ENCODE measurements around the gene PITPNM3. TPM values are rescaled to one million over a fixed set of nuclear protein-coding genes. Genes with fewer than 3 reads are reported as not detected.
A peak's percentile ranks its signal among the peaks of the same experiment; 100 is the strongest.

PITPNM3 gene
- total RNA-seq, 2 experiments from 2014 or later: 0.49 to 0.72 TPM

GRCh38 chr17:6568184-6568758, 11.9 kb upstream of the PITPNM3 start:
- H3K4me1 Mint-ChIP-seq: no peaks in the 10 kb centered on the region
- H3K9me3 Mint-ChIP-seq: no peaks in the 10 kb centered on the region
- H3K36me3 Mint-ChIP-seq: peaks cover 3% of the 10 kb centered on the region
- H3K27ac Mint-ChIP-seq: no peak overlapping the region
- no peak overlapping the region for H3K4me3 Mint-ChIP-seq
- peaks cover 15% of the 10 kb centered on the region for H3K27me3 Mint-ChIP-seq
- DNase-seq: no peak

GRCh38 chr17:6567528-6568183, 11.3 kb upstream of the PITPNM3 start:
- Mint-ChIP-seq H3K9me3 (no peaks in the 10 kb centered on the region), H3K4me3 (no peak overlapping the region), H3K27me3 (peaks cover 21% of the 10 kb centered on the region), H3K27ac (no peak overlapping the region), H3K36me3 (peaks cover 6% of the 10 kb centered on the region), H3K4me1 (no peaks in the 10 kb centered on the region)
- DNase-seq: no peak

GRCh38 chr17:6561446-6561845, 5.1 kb upstream of the PITPNM3 start:
- no peak for DNase-seq
- H3K4me3 Mint-ChIP-seq: no peak overlapping the region
- H3K4me1 Mint-ChIP-seq: peaks cover 4% of the 10 kb centered on the region
- no peak overlapping the region for H3K27ac Mint-ChIP-seq
- peaks cover 73% of the 10 kb centered on the region for H3K27me3 Mint-ChIP-seq
- no peaks in the 10 kb centered on the region for H3K9me3 Mint-ChIP-seq
- H3K36me3 Mint-ChIP-seq: peaks cover 6% of the 10 kb centered on the region

- no peak overlapping the region for H3K27ac Mint-ChIP-seq
These were observed 4.1 kb upstream of the PITPNM3 start for GRCh38 chr17:6560496-6560895.

GRCh38 chr17:6559753-6560215, 3.4 kb upstream of the PITPNM3 start:
- H3K4me1 Mint-ChIP-seq: peaks cover 7% of the 10 kb centered on the region
- H3K9me3 Mint-ChIP-seq: no peaks in the 10 kb centered on the region
- H3K36me3 Mint-ChIP-seq: peaks cover 6% of the 10 kb centered on the region
- no peak for DNase-seq
- H3K4me3 Mint-ChIP-seq: no peak overlapping the region
- H3K27ac Mint-ChIP-seq: no peak overlapping the region
- peaks cover 81% of the 10 kb centered on the region for H3K27me3 Mint-ChIP-seq

More at GRCh38 chr17:6560496-6560895, 4.1 kb upstream of the PITPNM3 start:
- no peak for DNase-seq
- Mint-ChIP-seq H3K9me3 (no peaks in the 10 kb centered on the region), H3K36me3 (peaks cover 6% of the 10 kb centered on the region), H3K27me3 (peaks cover 76% of the 10 kb centered on the region), H3K4me1 (peaks cover 4% of the 10 kb centered on the region), H3K4me3 (no peak overlapping the region)

GRCh38 chr17:6558932-6559752, 2.8 kb upstream of the PITPNM3 start:
- Mint-ChIP-seq H3K36me3 (peaks cover 6% of the 10 kb centered on the region), H3K4me1 (peaks cover 8% of the 10 kb centered on the region), H3K27ac (no peak overlapping the region), H3K9me3 (no peaks in the 10 kb centered on the region), H3K27me3 (peaks cover 81% of the 10 kb centered on the region), H3K4me3 (no peak overlapping the region)
- no peak for DNase-seq

- no peaks in the 10 kb centered on the region for H3K9me3 Mint-ChIP-seq
- H3K27ac Mint-ChIP-seq: no peak overlapping the region
- no peak overlapping the region for H3K4me3 Mint-ChIP-seq
- peaks cover 2% of the 10 kb centered on the region for H3K36me3 Mint-ChIP-seq
- no peak for DNase-seq
- H3K27me3 Mint-ChIP-seq: peaks cover 84% of the 10 kb centered on the region
- H3K4me1 Mint-ChIP-seq: peaks cover 8% of the 10 kb centered on the region
These were observed 1.9 kb upstream of the PITPNM3 start for GRCh38 chr17:6558276-6558675.

GRCh38 chr17:6557040-6557438, 684 bp upstream of the PITPNM3 start:
- no peak overlapping the region for H3K4me3 Mint-ChIP-seq

GRCh38 chr17:6555331-6556120, 829 bp downstream of the PITPNM3 start:
- peaks cover 63% of the 10 kb centered on the region for H3K27me3 Mint-ChIP-seq
- no peaks in the 10 kb centered on the region for H3K9me3 Mint-ChIP-seq
- H3K4me3 Mint-ChIP-seq: peak overlapping the region; percentile 42
- peaks cover 8% of the 10 kb centered on the region for H3K4me1 Mint-ChIP-seq
- H3K27ac Mint-ChIP-seq: no peak overlapping the region
- H3K36me3 Mint-ChIP-seq: no peaks in the 10 kb centered on the region
- peak; percentile 11 for DNase-seq

More at GRCh38 chr17:6557040-6557438, 684 bp upstream of the PITPNM3 start:
- peaks cover 76% of the 10 kb centered on the region for H3K27me3 Mint-ChIP-seq
- H3K27ac Mint-ChIP-seq: no peak overlapping the region
- DNase-seq: no peak
- H3K9me3 Mint-ChIP-seq: no peaks in the 10 kb centered on the region
- no peaks in the 10 kb centered on the region for H3K36me3 Mint-ChIP-seq
- peaks cover 8% of the 10 kb centered on the region for H3K4me1 Mint-ChIP-seq

GRCh38 chr17:6554871-6555330, 1.5 kb downstream of the PITPNM3 start:
- Mint-ChIP-seq H3K9me3 (no peaks in the 10 kb centered on the region), H3K4me1 (peaks cover 8% of the 10 kb centered on the region), H3K27ac (no peak overlapping the region), H3K27me3 (peaks cover 57% of the 10 kb centered on the region), H3K4me3 (peak overlapping the region; percentile 47), H3K36me3 (no peaks in the 10 kb centered on the region)
- no peak for DNase-seq

GRCh38 chr17:6554342-6554741, 2.0 kb downstream of the PITPNM3 start:
- H3K4me3 Mint-ChIP-seq: no peak overlapping the region
- H3K27me3 Mint-ChIP-seq: peaks cover 56% of the 10 kb centered on the region
- no peak for DNase-seq
- peaks cover 8% of the 10 kb centered on the region for H3K4me1 Mint-ChIP-seq
- H3K36me3 Mint-ChIP-seq: no peaks in the 10 kb centered on the region
- H3K9me3 Mint-ChIP-seq: no peaks in the 10 kb centered on the region
- H3K27ac Mint-ChIP-seq: no peak overlapping the region

GRCh38 chr17:6551869-6552531, 4.4 kb downstream of the PITPNM3 start:
- Mint-ChIP-seq H3K4me3 (no peak overlapping the region), H3K36me3 (no peaks in the 10 kb centered on the region), H3K27me3 (peaks cover 38% of the 10 kb centered on the region), H3K27ac (no peak overlapping the region), H3K4me1 (peaks cover 17% of the 10 kb centered on the region), H3K9me3 (no peaks in the 10 kb centered on the region)
- no peak for DNase-seq

- Mint-ChIP-seq H3K36me3 (no peaks in the 10 kb centered on the region), H3K4me1 (peaks cover 14% of the 10 kb centered on the region), H3K27me3 (peaks cover 35% of the 10 kb centered on the region), H3K4me3 (no peak overlapping the region), H3K9me3 (no peaks in the 10 kb centered on the region), H3K27ac (no peak overlapping the region)
- no peak for DNase-seq
These were observed 5.0 kb downstream of the PITPNM3 start for GRCh38 chr17:6551356-6551755.

GRCh38 chr17:6549384-6550036, 6.8 kb downstream of the PITPNM3 start:
- H3K27me3 Mint-ChIP-seq: peaks cover 22% of the 10 kb centered on the region
- no peak overlapping the region for H3K27ac Mint-ChIP-seq
- H3K4me3 Mint-ChIP-seq: no peak overlapping the region
- no peaks in the 10 kb centered on the region for H3K36me3 Mint-ChIP-seq
- peaks cover 10% of the 10 kb centered on the region for H3K4me1 Mint-ChIP-seq
- no peak for DNase-seq
- no peaks in the 10 kb centered on the region for H3K9me3 Mint-ChIP-seq
